Muscle of leg (tissue), 11 donors: ENCODE data around the gene PLCH2. TPM values are rescaled to one million over a fixed set of nuclear protein-coding genes. Genes with fewer than 3 reads are reported as not detected.

Source experiments
- DNase-seq: peaks from one replicate; pipeline ENCODE4 v3.0.0; 2013
- H3K27ac ChIP-seq: one replicate; pipeline ENCODE4 v1.5.1; 2013; ENCODE audit warnings: mild to moderate bottlenecking, low read length, control low read depth
- H3K27me3 ChIP-seq: one replicate; pipeline ENCODE4 v1.6.1; 2013; ENCODE audit warnings: low read length; ENCODE audit not compliant: control insufficient read depth, insufficient read depth
- H3K36me3 ChIP-seq: one replicate; pipeline ENCODE4 v1.6.1; 2013; ENCODE audit warnings: low read length; ENCODE audit not compliant: control insufficient read depth, insufficient read depth
- H3K4me1 ChIP-seq: one replicate; pipeline ENCODE4 v1.6.1; 2013; ENCODE audit warnings: low read length; ENCODE audit not compliant: control insufficient read depth, insufficient read depth
- H3K4me3 ChIP-seq: one replicate; pipeline ENCODE4 v1.5.1; 2013; ENCODE audit warnings: low read length, control low read depth
- H3K9me3 ChIP-seq: replicated peaks from 2 replicates; pipeline ENCODE4 v1.6.1; 2013; ENCODE audit warnings: low read depth, low read length; ENCODE audit not compliant: control insufficient read depth
- WGBS: methylation state at CpG from one replicate; pipeline ENCODE4 v1.1.5; 2013; ENCODE audit warnings: missing lambda C conversion rate; ENCODE audit not compliant: insufficient coverage; 5-methylcytosine and 5-hydroxymethylcytosine counted together
- polyA plus RNA-seq, 8 donors: library from polyadenylated mRNA; unstranded; fragments of 120-200 nt; gene quantifications; one replicate each; pipeline versions ENCODE4 v1.2.1 to v1.2.3, GENCODE V29; 2013; ENCODE audit warnings: inconsistent platforms in 1 of 8, low replicate concordance in 1 of 8; ENCODE audit not compliant: insufficient read length in 8 of 8, insufficient read depth in 1 of 8
- total RNA-seq: library from RNA; stranded (reverse); fragments of 120-200 nt; gene quantifications from one replicate; pipeline ENCODE4 v1.2.4, GENCODE V29; 2013

The PLCH2 gene
- total and polyA plus RNA-seq, 9 donors, result 0.35 to 3.4 (median 0.75) TPM

GRCh38 chr1:2532485-2533160 lies 56.5 kb downstream of the PLCH2 start:
- DNase-seq, result no peak
- no peaks in the 10 kb centered on the region for H3K36me3 ChIP-seq
- WGBS, result 42% methylated on average over 9 of the region's 23 CpGs
- no peaks in the 10 kb centered on the region for H3K9me3 ChIP-seq
- peaks cover 80% of the 10 kb centered on the region for H3K27me3 ChIP-seq
- H3K4me1 ChIP-seq, result peaks cover 61% of the 10 kb centered on the region
- H3K27ac ChIP-seq, result no peak overlapping the region
- H3K4me3 ChIP-seq, result no peak overlapping the region

- 57% methylated on average over 4 of the region's 11 CpGs for WGBS
- DNase-seq, result no peak
- Histone ChIP-seq H3K27me3 (peaks cover 77% of the 10 kb centered on the region), H3K9me3 (no peaks in the 10 kb centered on the region), H3K36me3 (no peaks in the 10 kb centered on the region), H3K4me3 (no peak overlapping the region), H3K4me1 (peaks cover 56% of the 10 kb centered on the region), H3K27ac (no peak overlapping the region)
Observed at GRCh38 chr1:2533365-2533764, 57.3 kb downstream of the PLCH2 start.

DNA sequence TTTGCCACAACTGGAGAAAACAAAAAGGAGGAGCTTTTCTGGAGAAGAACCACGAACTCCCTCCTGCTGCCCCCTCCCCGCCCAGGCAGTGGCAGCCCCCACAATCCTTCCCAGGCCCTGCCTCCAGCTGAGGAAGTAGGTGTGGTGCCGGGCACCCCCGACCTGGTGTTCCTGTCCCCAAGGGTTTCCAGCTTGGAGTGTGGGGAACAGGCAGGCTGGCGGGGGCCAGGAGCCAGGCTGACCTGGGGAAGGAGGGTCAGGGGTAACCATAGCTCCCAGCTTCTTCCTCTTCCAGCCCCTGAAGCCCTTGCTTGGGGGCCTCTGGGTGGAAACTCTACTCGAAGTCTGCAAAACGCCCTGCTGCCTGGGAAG lies 58.2 kb downstream of the PLCH2 start:
- 0% methylated on average over 1 of the region's 7 CpGs for WGBS
- peaks cover 74% of the 10 kb centered on the region for H3K27me3 ChIP-seq

GRCh38 chr1:2534687-2535441 lies 58.8 kb downstream of the PLCH2 start:
- H3K36me3 ChIP-seq, result no peaks in the 10 kb centered on the region
- H3K9me3 ChIP-seq, result no peaks in the 10 kb centered on the region
- no peak for DNase-seq
- no peak overlapping the region for H3K4me3 ChIP-seq
- 31% methylated on average over 10 of the region's 18 CpGs for WGBS
- H3K27ac ChIP-seq, result no peak overlapping the region
- peaks cover 70% of the 10 kb centered on the region for H3K27me3 ChIP-seq
- H3K4me1 ChIP-seq, result peaks cover 44% of the 10 kb centered on the region

More for the DNA sequence above, 58.2 kb downstream of the PLCH2 start:
- DNase-seq, result no peak
- H3K9me3 ChIP-seq, result no peaks in the 10 kb centered on the region
- H3K36me3 ChIP-seq, result no peaks in the 10 kb centered on the region
- H3K4me1 ChIP-seq, result peaks cover 47% of the 10 kb centered on the region
- no peak overlapping the region for H3K27ac ChIP-seq
- no peak overlapping the region for H3K4me3 ChIP-seq

GRCh38 chr1:2535455-2535854 lies 59.4 kb downstream of the PLCH2 start:
- peaks cover 70% of the 10 kb centered on the region for H3K27me3 ChIP-seq
- H3K4me3 ChIP-seq, result no peak overlapping the region
- H3K4me1 ChIP-seq, result peaks cover 44% of the 10 kb centered on the region
- no peak for DNase-seq
- H3K9me3 ChIP-seq, result no peaks in the 10 kb centered on the region
- no peak overlapping the region for H3K27ac ChIP-seq
- WGBS, result 51% methylated on average over 18 of the region's 27 CpGs
- no peaks in the 10 kb centered on the region for H3K36me3 ChIP-seq

- peaks cover 41% of the 10 kb centered on the region for H3K4me1 ChIP-seq
- H3K4me3 ChIP-seq, result no peak overlapping the region
- H3K9me3 ChIP-seq, result no peaks in the 10 kb centered on the region
- DNase-seq, result no peak
- no peak overlapping the region for H3K27ac ChIP-seq
- 72% methylated on average over 5 of the region's 9 CpGs for WGBS
- no peaks in the 10 kb centered on the region for H3K36me3 ChIP-seq
- H3K27me3 ChIP-seq, result peaks cover 65% of the 10 kb centered on the region
Observed at GRCh38 chr1:2535981-2536380, 59.9 kb downstream of the PLCH2 start.

GRCh38 chr1:2537784-2538115 lies 61.7 kb downstream of the PLCH2 start:
- H3K27me3 ChIP-seq, result peaks cover 50% of the 10 kb centered on the region
- peaks cover 36% of the 10 kb centered on the region for H3K4me1 ChIP-seq

DNA sequence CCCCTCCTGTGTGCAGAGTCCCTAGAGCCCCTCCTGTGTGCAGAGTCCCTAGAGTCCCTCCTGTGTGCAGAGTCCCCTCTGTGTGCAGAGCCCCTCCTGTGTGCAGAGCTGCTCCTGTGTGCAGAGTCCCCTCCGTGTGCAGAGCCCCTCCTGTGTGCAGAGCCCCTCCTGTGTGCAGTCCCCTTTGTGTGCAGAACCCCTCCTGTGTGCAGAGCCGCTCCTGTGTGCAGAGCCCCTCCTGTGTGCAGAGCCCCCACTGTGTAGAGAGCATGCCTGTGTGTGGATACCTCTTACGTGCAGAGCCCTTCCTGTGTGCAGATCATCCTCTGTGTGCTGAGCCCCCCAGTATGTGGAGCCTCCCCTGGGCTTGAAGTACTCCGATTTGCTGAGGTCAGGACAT lies 62.3 kb downstream of the PLCH2 start:
- no peaks in the 10 kb centered on the region for H3K9me3 ChIP-seq
- H3K4me3 ChIP-seq, result no peak overlapping the region
- peaks cover 35% of the 10 kb centered on the region for H3K4me1 ChIP-seq
- no peaks in the 10 kb centered on the region for H3K36me3 ChIP-seq
- DNase-seq, result no peak
- 76% methylated on average over 2 of the region's 4 CpGs for WGBS
- H3K27ac ChIP-seq, result no peak overlapping the region
- H3K27me3 ChIP-seq, result peaks cover 46% of the 10 kb centered on the region

More at GRCh38 chr1:2537784-2538115, 61.7 kb downstream of the PLCH2 start:
- H3K9me3 ChIP-seq, result no peaks in the 10 kb centered on the region
- no peak overlapping the region for H3K4me3 ChIP-seq
- H3K27ac ChIP-seq, result no peak overlapping the region
- DNase-seq, result no peak
- no peaks in the 10 kb centered on the region for H3K36me3 ChIP-seq
- WGBS, result 75% methylated on average over 5 of the region's 9 CpGs

GRCh38 chr1:2538872-2539271 lies 62.8 kb downstream of the PLCH2 start:
- peaks cover 39% of the 10 kb centered on the region for H3K4me1 ChIP-seq
- 77% methylated on average over 7 of the region's 8 CpGs for WGBS

GRCh38 chr1:2539312-2539907 lies 63.3 kb downstream of the PLCH2 start:
- Histone ChIP-seq H3K36me3 (no peaks in the 10 kb centered on the region), H3K4me3 (no peak overlapping the region), H3K27me3 (peaks cover 37% of the 10 kb centered on the region), H3K9me3 (no peaks in the 10 kb centered on the region), H3K27ac (no peak overlapping the region), H3K4me1 (peaks cover 42% of the 10 kb centered on the region)
- DNase-seq, result no peak
- whole genome bisulfite sequencing, result 77% methylated on average over 4 of the region's 12 CpGs

More at GRCh38 chr1:2538872-2539271, 62.8 kb downstream of the PLCH2 start:
- Histone ChIP-seq H3K36me3 (no peaks in the 10 kb centered on the region), H3K4me3 (no peak overlapping the region), H3K27me3 (peaks cover 42% of the 10 kb centered on the region), H3K9me3 (no peaks in the 10 kb centered on the region), H3K27ac (no peak overlapping the region)
- no peak for DNase-seq
